Type B pancreatic cell (in vitro differentiated cells): ENCODE results near the gene SLC25A21. TPM values are rescaled to one million over a fixed set of nuclear protein-coding genes. Genes with fewer than 3 reads are reported as not detected.

ENCODE experiments used
- DNase-seq: peaks from one replicate; pipeline ENCODE4 v3.0.0; 2021; ENCODE audit warnings: mixed read lengths; ENCODE audit not compliant: unreplicated experiment; ENCODE audit errors: extremely low spot score
- H3K27ac Mint-ChIP-seq: 2 replicates; pipeline ENCODE4 v1.8.0; 2021; ENCODE audit warnings: mild to moderate bottlenecking, mixed read lengths
- H3K27me3 Mint-ChIP-seq: 2 replicates; pipeline ENCODE4 v1.8.0; 2021; ENCODE audit warnings: mixed read lengths
- H3K36me3 Mint-ChIP-seq: 2 replicates; pipeline ENCODE4 v1.8.0; 2021; ENCODE audit warnings: mixed read lengths
- H3K4me1 Mint-ChIP-seq: one replicate; pipeline ENCODE4 v1.8.0; 2021; ENCODE audit warnings: mixed read lengths; ENCODE audit not compliant: unreplicated experiment
- H3K4me3 Mint-ChIP-seq: 2 replicates; pipeline ENCODE4 v1.8.0; 2021; ENCODE audit warnings: mild to moderate bottlenecking, mixed read lengths
- H3K9me3 Mint-ChIP-seq: 2 replicates; pipeline ENCODE4 v1.8.0; 2021; ENCODE audit warnings: mixed read lengths
- total RNA-seq: library from RNA; stranded (reverse); gene quantifications from 2 replicates; pipeline ENCODE4 v1.2.1, GENCODE V29; 2021; ENCODE audit warnings: low replicate concordance
- TF ChIP-seq, protein P1 (sequence below): fragments of 200-600 bp; sonication (generic); conservative IDR thresholded peaks from 2 replicates; pipeline ENCODE4 v1.5.0; 2021; ENCODE audit warnings: antibody characterized with exemption, mild to moderate bottlenecking

The SLC25A21 gene
- total RNA-seq, 1 donor from 2014 or later: 0.58 TPM

DNA sequence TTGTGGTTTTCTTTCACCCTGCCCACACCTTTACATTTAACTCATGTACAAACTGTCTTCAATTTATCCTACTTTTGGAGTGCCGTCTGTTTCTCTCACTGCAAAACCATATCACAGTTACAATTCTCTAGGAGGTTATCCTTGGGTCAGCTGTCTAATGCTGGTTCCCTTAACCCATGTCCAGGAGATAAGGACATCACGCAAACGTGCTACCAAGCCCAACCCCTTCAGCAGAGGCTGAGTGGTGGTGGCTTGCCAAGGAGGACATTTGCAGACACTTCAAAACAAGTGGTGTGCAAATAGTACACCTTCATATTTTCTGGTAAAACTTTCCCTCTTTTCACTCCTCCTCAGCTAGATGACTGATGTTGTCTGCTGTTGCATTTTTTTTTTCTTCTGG, 342.9 kb downstream of the SLC25A21 start:
- Mint-ChIP-seq H3K4me3 (no peak overlapping the region), H3K9me3 (no peaks in the 10 kb centered on the region), H3K27ac (no peak overlapping the region), H3K4me1 (no peaks in the 10 kb centered on the region), H3K36me3 (no peaks in the 10 kb centered on the region), H3K27me3 (peaks cover 32% of the 10 kb centered on the region)
- DNase-seq: no peak
- TF ChIP-seq, protein P1, sequence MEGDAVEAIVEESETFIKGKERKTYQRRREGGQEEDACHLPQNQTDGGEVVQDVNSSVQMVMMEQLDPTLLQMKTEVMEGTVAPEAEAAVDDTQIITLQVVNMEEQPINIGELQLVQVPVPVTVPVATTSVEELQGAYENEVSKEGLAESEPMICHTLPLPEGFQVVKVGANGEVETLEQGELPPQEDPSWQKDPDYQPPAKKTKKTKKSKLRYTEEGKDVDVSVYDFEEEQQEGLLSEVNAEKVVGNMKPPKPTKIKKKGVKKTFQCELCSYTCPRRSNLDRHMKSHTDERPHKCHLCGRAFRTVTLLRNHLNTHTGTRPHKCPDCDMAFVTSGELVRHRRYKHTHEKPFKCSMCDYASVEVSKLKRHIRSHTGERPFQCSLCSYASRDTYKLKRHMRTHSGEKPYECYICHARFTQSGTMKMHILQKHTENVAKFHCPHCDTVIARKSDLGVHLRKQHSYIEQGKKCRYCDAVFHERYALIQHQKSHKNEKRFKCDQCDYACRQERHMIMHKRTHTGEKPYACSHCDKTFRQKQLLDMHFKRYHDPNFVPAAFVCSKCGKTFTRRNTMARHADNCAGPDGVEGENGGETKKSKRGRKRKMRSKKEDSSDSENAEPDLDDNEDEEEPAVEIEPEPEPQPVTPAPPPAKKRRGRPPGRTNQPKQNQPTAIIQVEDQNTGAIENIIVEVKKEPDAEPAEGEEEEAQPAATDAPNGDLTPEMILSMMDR: no peak

DNA sequence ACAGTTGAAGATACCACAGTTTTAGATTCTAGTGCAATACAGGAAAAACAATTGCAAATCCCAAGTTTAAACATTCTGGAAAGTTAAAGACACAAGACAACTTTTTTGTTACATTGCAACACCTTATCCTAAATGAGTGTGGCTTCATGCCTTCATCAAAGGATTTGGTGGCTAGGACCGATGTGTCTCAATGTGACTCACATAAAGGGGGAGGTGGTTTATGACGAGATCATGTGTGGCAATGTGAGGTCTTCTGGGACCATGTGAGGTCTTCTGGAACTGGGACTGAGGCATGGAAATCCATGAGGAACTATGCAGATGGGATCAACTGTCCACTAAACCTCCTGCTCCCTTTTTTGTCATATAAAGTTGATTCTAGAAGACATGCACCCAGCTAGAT, 344.5 kb downstream of the SLC25A21 start:
- TF ChIP-seq, protein P1: no peak
- no peaks in the 10 kb centered on the region for H3K4me1 Mint-ChIP-seq
- H3K36me3 Mint-ChIP-seq: no peaks in the 10 kb centered on the region
- H3K27me3 Mint-ChIP-seq: peaks cover 29% of the 10 kb centered on the region
- DNase-seq: no peak
- H3K4me3 Mint-ChIP-seq: no peak overlapping the region
- no peaks in the 10 kb centered on the region for H3K9me3 Mint-ChIP-seq
- no peak overlapping the region for H3K27ac Mint-ChIP-seq

DNA sequence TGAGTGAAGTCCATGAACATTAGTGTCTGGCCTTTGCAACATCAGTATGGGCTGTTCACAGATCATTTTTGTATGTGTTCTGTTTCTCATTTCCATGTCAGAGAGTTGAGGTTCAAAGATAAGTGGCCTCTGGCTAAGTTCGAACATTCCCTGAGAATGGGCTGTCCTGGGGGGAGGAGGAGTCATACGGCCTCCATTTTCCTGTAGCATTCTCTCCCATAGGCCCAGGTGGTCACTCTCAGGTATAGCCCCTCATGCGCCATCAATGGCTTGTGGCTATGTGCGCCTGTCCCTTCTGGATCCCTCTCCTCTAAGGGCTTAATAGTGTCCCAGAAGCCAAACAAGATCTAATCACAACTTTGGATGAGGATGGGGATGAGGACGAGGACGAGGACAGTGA, 345.8 kb downstream of the SLC25A21 start:
- no peaks in the 10 kb centered on the region for H3K36me3 Mint-ChIP-seq
- no peaks in the 10 kb centered on the region for H3K4me1 Mint-ChIP-seq
- peaks cover 29% of the 10 kb centered on the region for H3K27me3 Mint-ChIP-seq
- no peak overlapping the region for H3K27ac Mint-ChIP-seq
- no peak overlapping the region for H3K4me3 Mint-ChIP-seq
- TF ChIP-seq, protein P1: no peak
- H3K9me3 Mint-ChIP-seq: no peaks in the 10 kb centered on the region
- DNase-seq: no peak

DNA sequence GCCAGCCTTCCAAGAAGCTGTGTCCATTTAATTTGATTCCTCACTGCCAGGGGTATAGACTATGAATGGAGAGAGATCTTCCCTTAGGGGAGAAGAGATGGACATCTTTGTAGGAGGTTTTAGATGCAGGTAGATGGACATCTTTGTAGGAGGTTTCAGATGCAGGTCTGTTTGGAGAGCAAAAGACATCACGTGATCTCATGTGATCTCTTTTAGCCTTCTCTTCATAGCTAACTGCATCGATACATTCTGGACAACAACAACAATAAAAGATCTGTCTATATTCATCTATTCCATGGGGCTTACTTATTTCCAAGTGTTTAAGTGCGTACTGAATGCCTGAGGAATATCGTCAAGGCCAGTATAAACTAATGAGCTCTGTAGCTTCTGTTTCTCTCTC, 347.6 kb downstream of the SLC25A21 start:
- H3K9me3 Mint-ChIP-seq: no peaks in the 10 kb centered on the region
- H3K4me1 Mint-ChIP-seq: peaks cover 9% of the 10 kb centered on the region
- DNase-seq: no peak
- no peaks in the 10 kb centered on the region for H3K36me3 Mint-ChIP-seq
- no peak overlapping the region for H3K4me3 Mint-ChIP-seq
- TF ChIP-seq, protein P1: no peak
- H3K27ac Mint-ChIP-seq: no peak overlapping the region
- peaks cover 24% of the 10 kb centered on the region for H3K27me3 Mint-ChIP-seq

DNA sequence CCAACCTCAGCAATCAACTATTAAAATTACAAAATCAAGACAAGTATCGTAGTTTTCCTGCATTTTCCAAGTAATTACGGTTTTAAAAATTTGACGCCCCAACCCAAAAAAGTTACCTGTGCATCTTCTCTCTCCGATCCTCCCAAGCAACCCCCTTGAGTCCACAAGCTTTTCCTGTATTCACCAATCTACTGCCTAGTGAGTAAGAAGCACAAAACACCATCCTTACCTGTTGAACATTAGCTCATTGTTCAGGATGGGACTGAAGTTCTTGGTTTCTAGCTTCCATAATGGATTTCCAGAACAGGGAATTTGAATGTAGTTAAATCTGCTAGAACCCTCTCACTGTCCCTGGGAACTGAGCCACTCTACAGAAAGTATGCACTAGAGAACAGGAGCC, 348.8 kb downstream of the SLC25A21 start:
- Mint-ChIP-seq H3K4me1 (peaks cover 13% of the 10 kb centered on the region), H3K36me3 (no peaks in the 10 kb centered on the region), H3K27me3 (peaks cover 13% of the 10 kb centered on the region), H3K4me3 (no peak overlapping the region), H3K27ac (no peak overlapping the region), H3K9me3 (no peaks in the 10 kb centered on the region)
- no peak for DNase-seq
- TF ChIP-seq, protein P1: no peak

DNA sequence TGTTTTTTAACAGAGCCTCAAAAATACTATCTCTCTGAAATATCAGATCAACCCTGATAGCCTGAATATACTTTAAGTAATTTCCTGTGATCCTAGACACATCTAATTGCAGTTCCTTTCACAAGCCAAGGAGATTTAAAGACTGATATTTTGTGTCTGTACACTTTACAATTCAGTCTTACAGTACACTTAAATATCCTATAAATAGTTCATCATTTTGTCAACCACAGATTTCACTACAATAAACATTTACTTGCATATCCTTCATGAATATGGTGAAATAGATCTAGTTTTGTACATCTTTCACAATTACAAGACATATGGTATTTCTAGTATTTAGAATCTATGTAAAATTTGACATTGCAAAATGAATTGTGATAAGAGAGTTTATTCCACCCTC, 349.7 kb downstream of the SLC25A21 start:
- H3K36me3 Mint-ChIP-seq: no peaks in the 10 kb centered on the region
- no peaks in the 10 kb centered on the region for H3K9me3 Mint-ChIP-seq
- DNase-seq: no peak
- no peak overlapping the region for H3K4me3 Mint-ChIP-seq
- TF ChIP-seq, protein P1: no peak
- no peak overlapping the region for H3K27ac Mint-ChIP-seq
- H3K27me3 Mint-ChIP-seq: peaks cover 8% of the 10 kb centered on the region
- H3K4me1 Mint-ChIP-seq: peaks cover 19% of the 10 kb centered on the region
